Neural cell (in vitro differentiated cells): Measurements from ENCODE around the gene CCDC30.

Source experiments
- EZH2 ChIP-seq: fragments of 200-600, 300-800 bp; shearing (Covaris generic), sonication (generic); IDR thresholded peaks from 2 replicates; pipeline ENCODE4 v1.6.1; 2014; ENCODE audit warnings: antibody characterized with exemption, low read length, borderline replicate concordance, mild to moderate bottlenecking; ENCODE audit not compliant: insufficient read depth, poor library complexity, severe bottlenecking
- SMC3 ChIP-seq: fragments of 450-650 bp; conservative IDR thresholded peaks from 2 replicates; pipeline ENCODE4 v1.6.1; 2014; ENCODE audit warnings: antibody characterized with exemption, mild to moderate bottlenecking, moderate library complexity; ENCODE audit not compliant: poor library complexity
- TF ChIP-seq, protein P1 (sequence below): fragments of 450-650 bp; IDR thresholded peaks from 2 replicates; pipeline ENCODE4 v1.5.1; 2014; ENCODE audit warnings: antibody characterized with exemption, mild to moderate bottlenecking, moderate library complexity; ENCODE audit not compliant: poor library complexity, severe bottlenecking

DNA sequence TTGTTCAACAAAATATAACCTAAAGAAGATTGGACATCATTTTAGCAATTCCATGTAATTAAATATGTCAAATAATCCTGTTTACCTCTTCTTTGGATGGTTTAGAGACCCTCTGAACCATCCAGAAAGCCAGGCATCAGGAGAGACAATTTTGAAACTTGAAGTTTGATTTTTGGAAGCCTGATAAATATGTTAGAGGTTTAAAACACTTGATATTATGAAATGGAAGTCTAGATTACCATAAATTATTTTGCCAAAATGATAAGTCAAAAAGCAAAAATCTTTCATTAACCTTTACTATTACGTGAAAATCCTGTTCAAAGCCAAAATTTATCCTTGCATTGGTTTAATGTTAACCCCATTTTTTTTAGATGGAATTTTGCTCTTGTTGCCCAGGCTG is 43.5 kb downstream of the CCDC30 start:
- no peak for TF ChIP-seq EZH2
- TF ChIP-seq, protein P1, sequence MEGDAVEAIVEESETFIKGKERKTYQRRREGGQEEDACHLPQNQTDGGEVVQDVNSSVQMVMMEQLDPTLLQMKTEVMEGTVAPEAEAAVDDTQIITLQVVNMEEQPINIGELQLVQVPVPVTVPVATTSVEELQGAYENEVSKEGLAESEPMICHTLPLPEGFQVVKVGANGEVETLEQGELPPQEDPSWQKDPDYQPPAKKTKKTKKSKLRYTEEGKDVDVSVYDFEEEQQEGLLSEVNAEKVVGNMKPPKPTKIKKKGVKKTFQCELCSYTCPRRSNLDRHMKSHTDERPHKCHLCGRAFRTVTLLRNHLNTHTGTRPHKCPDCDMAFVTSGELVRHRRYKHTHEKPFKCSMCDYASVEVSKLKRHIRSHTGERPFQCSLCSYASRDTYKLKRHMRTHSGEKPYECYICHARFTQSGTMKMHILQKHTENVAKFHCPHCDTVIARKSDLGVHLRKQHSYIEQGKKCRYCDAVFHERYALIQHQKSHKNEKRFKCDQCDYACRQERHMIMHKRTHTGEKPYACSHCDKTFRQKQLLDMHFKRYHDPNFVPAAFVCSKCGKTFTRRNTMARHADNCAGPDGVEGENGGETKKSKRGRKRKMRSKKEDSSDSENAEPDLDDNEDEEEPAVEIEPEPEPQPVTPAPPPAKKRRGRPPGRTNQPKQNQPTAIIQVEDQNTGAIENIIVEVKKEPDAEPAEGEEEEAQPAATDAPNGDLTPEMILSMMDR, result no peak
- TF ChIP-seq SMC3, result no peak
